GM19193 (cell line): ENCODE data around the gene TSPAN16.

ENCODE experiments used
- POLR2A ChIP-seq: IDR thresholded peaks from 4 replicates; pipeline ENCODE4 v1.6.1; 2011; ENCODE audit not compliant: insufficient read depth, insufficient read length; ENCODE audit errors: extremely low read depth

TSPAN16 gene

GRCh38 chr19:11322269-11323024 lies 26.5 kb downstream of the TSPAN16 start:
- TF ChIP-seq POLR2A: no peak

- no peak for TF ChIP-seq POLR2A
These were observed 27.7 kb downstream of the TSPAN16 start for GRCh38 chr19:11323601-11324078.

- TF ChIP-seq POLR2A: no peak
These were observed 28.2 kb downstream of the TSPAN16 start for GRCh38 chr19:11324079-11324661.

- no peak for TF ChIP-seq POLR2A
These were observed 28.9 kb downstream of the TSPAN16 start for GRCh38 chr19:11324748-11325389.

GRCh38 chr19:11325544-11325943 lies 29.6 kb downstream of the TSPAN16 start:
- TF ChIP-seq POLR2A: no peak

GRCh38 chr19:11330127-11330526 lies 34.2 kb downstream of the TSPAN16 start:
- no peak for TF ChIP-seq POLR2A

GRCh38 chr19:11331502-11331901 lies 35.5 kb downstream of the TSPAN16 start:
- no peak for TF ChIP-seq POLR2A

- TF ChIP-seq POLR2A: no peak
These were observed 36.9 kb downstream of the TSPAN16 start for GRCh38 chr19:11332822-11333221.

GRCh38 chr19:11335449-11336146 lies 39.6 kb downstream of the TSPAN16 start:
- no peak for TF ChIP-seq POLR2A

GRCh38 chr19:11337080-11337479 lies 41.1 kb downstream of the TSPAN16 start:
- TF ChIP-seq POLR2A: no peak

- no peak for TF ChIP-seq POLR2A
These were observed 42.2 kb downstream of the TSPAN16 start for GRCh38 chr19:11338121-11338520.

GRCh38 chr19:11338569-11339253 lies 42.8 kb downstream of the TSPAN16 start:
- no peak for TF ChIP-seq POLR2A

GRCh38 chr19:11339254-11340098 lies 43.5 kb downstream of the TSPAN16 start, which contains the start of gene RAB3D:
Gene RAB3D, minus strand, starts transcription at chr19:11339657. Its CDS starts 2,258 bp downstream, at chr19:11337399.
- TF ChIP-seq POLR2A: peak; percentile 58

GRCh38 chr19:11342429-11342828 lies 46.5 kb downstream of the TSPAN16 start:
- TF ChIP-seq POLR2A: no peak
